Mesenchymal stem cell (in vitro differentiated cells and primary cell): Measurements from ENCODE around the gene TRIO.

Source experiments
- DNase-seq: peaks from one replicate; pipeline ENCODE4 v3.0.0-alpha.2; 2013
- H2AFZ ChIP-seq: one replicate; pipeline ENCODE4 v1.6.1; 2013; ENCODE audit warnings: low read depth, mild to moderate bottlenecking, control low read depth, inconsistent platforms, low read length, moderate library complexity
- H2AK5ac ChIP-seq: 2 replicates; pipeline ENCODE4 v1.6.1; 2013; ENCODE audit warnings: low read length, moderate library complexity, mild to moderate bottlenecking, inconsistent platforms; ENCODE audit not compliant: severe bottlenecking
- H2BK120ac ChIP-seq: one replicate; pipeline ENCODE4 v1.6.1; 2013; ENCODE audit warnings: low read depth, mild to moderate bottlenecking, inconsistent platforms, low read length, moderate library complexity
- H2BK12ac ChIP-seq, 2 experiments: one replicate each; pipeline ENCODE4 v1.6.1; 2013; ENCODE audit warnings: inconsistent platforms in 2 of 2, low read length in 2 of 2, mild to moderate bottlenecking in 2 of 2, moderate library complexity in 2 of 2, control low read depth in 1 of 2
- H2BK15ac ChIP-seq: one replicate; pipeline ENCODE4 v1.6.1; 2013; ENCODE audit warnings: mild to moderate bottlenecking, low read depth, inconsistent platforms; ENCODE audit not compliant: poor library complexity, severe bottlenecking
- H2BK5ac ChIP-seq: 2 replicates; pipeline ENCODE4 v1.6.1; 2013; ENCODE audit warnings: low read depth, mild to moderate bottlenecking, low read length, control low read depth, inconsistent platforms; ENCODE audit not compliant: poor library complexity, severe bottlenecking
- H3K14ac ChIP-seq, 2 experiments: one replicate each; pipeline ENCODE4 v1.6.1; 2013; ENCODE audit warnings: inconsistent platforms in 2 of 2, low read length in 2 of 2, control low read depth in 1 of 2, mild to moderate bottlenecking in 1 of 2, moderate library complexity in 1 of 2
- H3K18ac ChIP-seq, 2 experiments: one replicate each; pipeline ENCODE4 v1.6.1; 2013; ENCODE audit warnings: inconsistent platforms in 2 of 2, low read length in 2 of 2, control low read depth in 1 of 2, low read depth in 1 of 2, mild to moderate bottlenecking in 1 of 2
- H3K23ac ChIP-seq, 2 experiments: one replicate each; pipeline ENCODE4 v1.6.1; 2013; ENCODE audit warnings: inconsistent platforms in 2 of 2, low read length in 2 of 2, mild to moderate bottlenecking in 2 of 2, moderate library complexity in 2 of 2, control low read depth in 1 of 2
- H3K27ac ChIP-seq: 2 replicates; pipeline ENCODE4 v1.5.1; 2013; ENCODE audit warnings: mild to moderate bottlenecking, moderate library complexity, low read length, control low read depth, inconsistent platforms; ENCODE audit not compliant: poor library complexity, severe bottlenecking
- H3K27me3 ChIP-seq, 2 experiments: 2 replicates each; pipeline versions ENCODE4 v1.6.1 to v1.7.0; 2013; ENCODE audit warnings: low read length in 2 of 2, mild to moderate bottlenecking in 2 of 2, moderate library complexity in 2 of 2, control low read depth in 1 of 2, inconsistent platforms in 1 of 2; ENCODE audit not compliant: control insufficient read depth in 1 of 2, insufficient read depth in 1 of 2
- H3K36me3 ChIP-seq, 2 experiments: 2 replicates each; pipeline versions ENCODE4 v1.6.1 to v1.7.0; 2013; ENCODE audit warnings: low read length in 2 of 2, control low read depth in 1 of 2, inconsistent platforms in 1 of 2, low read depth in 1 of 2, mild to moderate bottlenecking in 1 of 2; ENCODE audit not compliant: insufficient read depth in 2 of 2, control insufficient read depth in 1 of 2
- H3K4ac ChIP-seq, 2 experiments: one replicate each; pipeline ENCODE4 v1.6.1; 2013; ENCODE audit warnings: inconsistent platforms in 2 of 2, low read length in 2 of 2, mild to moderate bottlenecking in 2 of 2, moderate library complexity in 2 of 2, control low read depth in 1 of 2, low read depth in 1 of 2
- H3K4me1 ChIP-seq: 2 replicates; pipeline ENCODE4 v1.6.1; 2013; ENCODE audit warnings: low read depth, low read length, control low read depth; ENCODE audit not compliant: control insufficient read depth, insufficient read depth
- H3K4me2 ChIP-seq: 2 replicates; pipeline ENCODE4 v1.6.1; 2013; ENCODE audit warnings: low read length, mild to moderate bottlenecking, inconsistent platforms; ENCODE audit not compliant: poor library complexity, severe bottlenecking
- H3K4me3 ChIP-seq, 2 experiments: 2 replicates each; pipeline versions ENCODE4 v1.5.1 to v1.7.0; 2013; ENCODE audit warnings: low read length in 2 of 2, mild to moderate bottlenecking in 2 of 2, control low read depth in 1 of 2, low read depth in 1 of 2; ENCODE audit not compliant: insufficient read depth in 1 of 2
- H3K79me1 ChIP-seq: replicated peaks from 2 replicates; pipeline ENCODE4 v1.6.1; 2013; ENCODE audit warnings: mild to moderate bottlenecking, control low read depth, low read length, inconsistent platforms; ENCODE audit not compliant: poor library complexity, severe bottlenecking
- H3K9ac ChIP-seq: 2 replicates; pipeline ENCODE4 v1.7.0; 2013; ENCODE audit warnings: mild to moderate bottlenecking, low read length, moderate library complexity
- H3K9me3 ChIP-seq: 2 replicates; pipeline ENCODE4 v1.7.0; 2013; ENCODE audit warnings: mild to moderate bottlenecking, low read length; ENCODE audit not compliant: control insufficient read depth
- H4K8ac ChIP-seq: one replicate; pipeline ENCODE4 v1.6.1; 2013; ENCODE audit warnings: inconsistent platforms, mild to moderate bottlenecking, low read length, moderate library complexity
- H4K91ac ChIP-seq: one replicate; pipeline ENCODE4 v1.6.1; 2013; ENCODE audit warnings: mild to moderate bottlenecking, low read length, inconsistent platforms
- WGBS: methylation state at CpG from one replicate; pipeline ENCODE4 v1.1.7; 2013; ENCODE audit warnings: mixed read lengths; 5-methylcytosine and 5-hydroxymethylcytosine counted together

Gene TRIO

GRCh38 chr5:14146725-14147124 is 3.6 kb downstream of the TRIO start:
- no peaks in the 10 kb centered on the region for H3K9me3 ChIP-seq
- no peak overlapping the region for H2BK15ac ChIP-seq
- no peak overlapping the region for H2AFZ ChIP-seq
- H4K91ac ChIP-seq = no peak overlapping the region
- no peak overlapping the region for H3K14ac ChIP-seq
- peak overlapping the region; percentile 26 to 92 for H3K4me3 ChIP-seq
- no peak overlapping the region for H2BK5ac ChIP-seq
- peaks cover 18% of the 10 kb centered on the region for H3K4me1 ChIP-seq
- no peak overlapping the region for H4K8ac ChIP-seq
- no peaks in the 10 kb centered on the region for H3K79me1 ChIP-seq
- peak overlapping the region; percentile 72 for H3K4me2 ChIP-seq
- WGBS = 73% methylated on average over 2 of the region's 3 CpGs
- no peaks in the 10 kb centered on the region for H3K27me3 ChIP-seq
- H3K23ac ChIP-seq = peak overlapping the region in 1 of 2 experiments; percentile 2
- no peak overlapping the region for H3K4ac ChIP-seq
- H3K18ac ChIP-seq = no peak overlapping the region
- H2AK5ac ChIP-seq = peak overlapping the region; percentile 31
- peak overlapping the region; percentile 96 for H3K9ac ChIP-seq
- H2BK12ac ChIP-seq = no peak overlapping the region
- peaks cover 3 to 18% of the 10 kb centered on the region in 2 experiments for H3K36me3 ChIP-seq
- H2BK120ac ChIP-seq = no peak overlapping the region
- DNase-seq = no peak
- peak overlapping the region; percentile 77 for H3K27ac ChIP-seq

GRCh38 chr5:14147210-14147609 is 4.1 kb downstream of the TRIO start:
- no peak overlapping the region for H3K18ac ChIP-seq
- H3K9me3 ChIP-seq = no peaks in the 10 kb centered on the region
- H3K27me3 ChIP-seq = no peaks in the 10 kb centered on the region
- no peak overlapping the region for H2BK12ac ChIP-seq
- H2BK120ac ChIP-seq = no peak overlapping the region
- no peaks in the 10 kb centered on the region for H3K79me1 ChIP-seq
- H3K9ac ChIP-seq = peak overlapping the region; percentile 96
- no peak for DNase-seq
- H2BK5ac ChIP-seq = no peak overlapping the region
- H3K36me3 ChIP-seq = peaks cover 3 to 18% of the 10 kb centered on the region in 2 experiments
- no peak overlapping the region for H4K91ac ChIP-seq
- H3K14ac ChIP-seq = no peak overlapping the region
- no peak overlapping the region for H4K8ac ChIP-seq
- WGBS = 65% methylated on average over 4 of the region's 8 CpGs
- H3K4me2 ChIP-seq = peak overlapping the region; percentile 72
- peaks cover 18% of the 10 kb centered on the region for H3K4me1 ChIP-seq
- H3K4ac ChIP-seq = no peak overlapping the region
- peak overlapping the region; percentile 77 for H3K27ac ChIP-seq
- peak overlapping the region in 1 of 2 experiments; percentile 92 for H3K4me3 ChIP-seq
- no peak overlapping the region for H3K23ac ChIP-seq
- no peak overlapping the region for H2AK5ac ChIP-seq
- H2AFZ ChIP-seq = no peak overlapping the region
- no peak overlapping the region for H2BK15ac ChIP-seq

GRCh38 chr5:14148483-14148882 is 5.3 kb downstream of the TRIO start:
- H3K23ac ChIP-seq = no peak overlapping the region
- H2BK12ac ChIP-seq = no peak overlapping the region
- no peaks in the 10 kb centered on the region for H3K9me3 ChIP-seq
- H3K4me3 ChIP-seq = peak overlapping the region in 1 of 2 experiments; percentile 0
- no peak overlapping the region for H2AK5ac ChIP-seq
- H3K4ac ChIP-seq = no peak overlapping the region
- WGBS = 93% methylated on average over 5 of the region's 5 CpGs
- no peak overlapping the region for H4K91ac ChIP-seq
- no peak overlapping the region for H4K8ac ChIP-seq
- H3K4me1 ChIP-seq = peaks cover 23% of the 10 kb centered on the region
- H2BK120ac ChIP-seq = no peak overlapping the region
- H3K4me2 ChIP-seq = peak overlapping the region; percentile 30
- peak overlapping the region; percentile 1 for H2BK5ac ChIP-seq
- H3K79me1 ChIP-seq = no peaks in the 10 kb centered on the region
- H3K36me3 ChIP-seq = peaks cover 3 to 22% of the 10 kb centered on the region in 2 experiments
- peak overlapping the region; percentile 44 for H3K27ac ChIP-seq
- H3K27me3 ChIP-seq = no peaks in the 10 kb centered on the region
- no peak overlapping the region for H2AFZ ChIP-seq
- H3K9ac ChIP-seq = no peak overlapping the region
- H2BK15ac ChIP-seq = no peak overlapping the region
- DNase-seq = no peak
- H3K18ac ChIP-seq = peak overlapping the region in 1 of 2 experiments; percentile 1
- H3K14ac ChIP-seq = no peak overlapping the region

GRCh38 chr5:14148890-14149671 is 5.9 kb downstream of the TRIO start:
- H2BK15ac ChIP-seq = no peak overlapping the region
- no peaks in the 10 kb centered on the region for H3K79me1 ChIP-seq
- DNase-seq = no peak
- peak overlapping the region; percentile 32 to 79 for H3K4ac ChIP-seq
- WGBS = 78% methylated on average over 14 of the region's 15 CpGs
- H3K23ac ChIP-seq = no peak overlapping the region
- no peak overlapping the region for H2BK12ac ChIP-seq
- no peak overlapping the region for H2AFZ ChIP-seq
- H2AK5ac ChIP-seq = peak overlapping the region; percentile 46
- H3K27me3 ChIP-seq = no peaks in the 10 kb centered on the region
- H3K27ac ChIP-seq = peak overlapping the region; percentile 44
- no peak overlapping the region for H4K8ac ChIP-seq
- H3K36me3 ChIP-seq = peaks cover 3 to 22% of the 10 kb centered on the region in 2 experiments
- H2BK5ac ChIP-seq = peak overlapping the region; percentile 1
- peaks cover 28% of the 10 kb centered on the region for H3K4me1 ChIP-seq
- peak overlapping the region in 1 of 2 experiments; percentile 0 for H3K4me3 ChIP-seq
- no peak overlapping the region for H3K14ac ChIP-seq
- H4K91ac ChIP-seq = no peak overlapping the region
- H3K18ac ChIP-seq = peak overlapping the region in 1 of 2 experiments; percentile 1
- no peaks in the 10 kb centered on the region for H3K9me3 ChIP-seq
- peak overlapping the region; percentile 65 for H3K4me2 ChIP-seq
- no peak overlapping the region for H3K9ac ChIP-seq
- H2BK120ac ChIP-seq = no peak overlapping the region
